ENCODE data around the gene OPCML. TPM values are rescaled to one million over a fixed set of nuclear protein-coding genes. Genes with fewer than 3 reads are reported as not detected.

OPCML gene
- total and polyA plus RNA-seq, 2 experiments from 2014 or later: 1.2 to 4.4 TPM

DNA sequence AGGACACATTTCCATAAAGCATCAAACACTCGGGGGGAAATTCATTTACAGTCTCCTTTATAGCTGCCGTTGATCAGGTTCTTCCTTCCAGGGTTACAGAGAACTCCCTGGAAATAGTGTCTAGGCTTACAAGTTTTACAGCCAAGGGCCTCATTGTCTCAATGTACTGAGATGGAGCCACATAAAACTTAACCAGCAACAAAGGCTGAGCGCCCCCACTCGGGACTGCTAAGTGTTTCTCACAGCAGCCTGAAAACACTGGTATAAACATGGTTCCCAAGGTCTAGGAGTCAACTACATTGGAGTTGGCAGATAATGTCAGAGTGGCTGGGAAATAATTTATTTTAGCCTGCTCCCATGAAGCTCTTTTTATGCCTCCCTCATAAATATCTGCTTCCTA is 686.2 kb downstream of the OPCML start:
- ATAC-seq (peak; percentile 45; the same call in 2 of the 3 replicates), DNase-seq (ENCODE audit: low spot score) (peak; percentile 47)
- no peak overlapping the region for H3K4me3 ChIP-seq
- H3K36me3 Mint-ChIP-seq (ENCODE audit: low read depth): no peaks in the 10 kb centered on the region
- no peak overlapping the region for H3K27ac Mint-ChIP-seq
- H3K27ac ChIP-seq (ENCODE audit: low read depth): no peak overlapping the region
- no peaks in the 10 kb centered on the region for H3K79me2 ChIP-seq (replicated peaks; ENCODE audit: insufficient read depth)
- H3K4me1 ChIP-seq (ENCODE audit: insufficient read depth): peaks cover 8% of the 10 kb centered on the region; the same call in 1 of the 2 replicates
- H3K4me2 ChIP-seq: no peak overlapping the region
- H3K9me3 Mint-ChIP-seq: no peaks in the 10 kb centered on the region
- no peak overlapping the region for H3K4me3 Mint-ChIP-seq
- H3K27me3 ChIP-seq (ENCODE audit: insufficient read depth): no peaks in the 10 kb centered on the region
- no peaks in the 10 kb centered on the region for H3K36me3 ChIP-seq (ENCODE audit: insufficient read depth)
- H3K27me3 Mint-ChIP-seq (ENCODE audit: insufficient read depth, low read depth, poor library complexity): peaks cover 6% of the 10 kb centered on the region
- no peaks in the 10 kb centered on the region for H4K20me1 ChIP-seq (replicated peaks; ENCODE audit: insufficient read depth)
- TF ChIP-seq, protein P1, sequence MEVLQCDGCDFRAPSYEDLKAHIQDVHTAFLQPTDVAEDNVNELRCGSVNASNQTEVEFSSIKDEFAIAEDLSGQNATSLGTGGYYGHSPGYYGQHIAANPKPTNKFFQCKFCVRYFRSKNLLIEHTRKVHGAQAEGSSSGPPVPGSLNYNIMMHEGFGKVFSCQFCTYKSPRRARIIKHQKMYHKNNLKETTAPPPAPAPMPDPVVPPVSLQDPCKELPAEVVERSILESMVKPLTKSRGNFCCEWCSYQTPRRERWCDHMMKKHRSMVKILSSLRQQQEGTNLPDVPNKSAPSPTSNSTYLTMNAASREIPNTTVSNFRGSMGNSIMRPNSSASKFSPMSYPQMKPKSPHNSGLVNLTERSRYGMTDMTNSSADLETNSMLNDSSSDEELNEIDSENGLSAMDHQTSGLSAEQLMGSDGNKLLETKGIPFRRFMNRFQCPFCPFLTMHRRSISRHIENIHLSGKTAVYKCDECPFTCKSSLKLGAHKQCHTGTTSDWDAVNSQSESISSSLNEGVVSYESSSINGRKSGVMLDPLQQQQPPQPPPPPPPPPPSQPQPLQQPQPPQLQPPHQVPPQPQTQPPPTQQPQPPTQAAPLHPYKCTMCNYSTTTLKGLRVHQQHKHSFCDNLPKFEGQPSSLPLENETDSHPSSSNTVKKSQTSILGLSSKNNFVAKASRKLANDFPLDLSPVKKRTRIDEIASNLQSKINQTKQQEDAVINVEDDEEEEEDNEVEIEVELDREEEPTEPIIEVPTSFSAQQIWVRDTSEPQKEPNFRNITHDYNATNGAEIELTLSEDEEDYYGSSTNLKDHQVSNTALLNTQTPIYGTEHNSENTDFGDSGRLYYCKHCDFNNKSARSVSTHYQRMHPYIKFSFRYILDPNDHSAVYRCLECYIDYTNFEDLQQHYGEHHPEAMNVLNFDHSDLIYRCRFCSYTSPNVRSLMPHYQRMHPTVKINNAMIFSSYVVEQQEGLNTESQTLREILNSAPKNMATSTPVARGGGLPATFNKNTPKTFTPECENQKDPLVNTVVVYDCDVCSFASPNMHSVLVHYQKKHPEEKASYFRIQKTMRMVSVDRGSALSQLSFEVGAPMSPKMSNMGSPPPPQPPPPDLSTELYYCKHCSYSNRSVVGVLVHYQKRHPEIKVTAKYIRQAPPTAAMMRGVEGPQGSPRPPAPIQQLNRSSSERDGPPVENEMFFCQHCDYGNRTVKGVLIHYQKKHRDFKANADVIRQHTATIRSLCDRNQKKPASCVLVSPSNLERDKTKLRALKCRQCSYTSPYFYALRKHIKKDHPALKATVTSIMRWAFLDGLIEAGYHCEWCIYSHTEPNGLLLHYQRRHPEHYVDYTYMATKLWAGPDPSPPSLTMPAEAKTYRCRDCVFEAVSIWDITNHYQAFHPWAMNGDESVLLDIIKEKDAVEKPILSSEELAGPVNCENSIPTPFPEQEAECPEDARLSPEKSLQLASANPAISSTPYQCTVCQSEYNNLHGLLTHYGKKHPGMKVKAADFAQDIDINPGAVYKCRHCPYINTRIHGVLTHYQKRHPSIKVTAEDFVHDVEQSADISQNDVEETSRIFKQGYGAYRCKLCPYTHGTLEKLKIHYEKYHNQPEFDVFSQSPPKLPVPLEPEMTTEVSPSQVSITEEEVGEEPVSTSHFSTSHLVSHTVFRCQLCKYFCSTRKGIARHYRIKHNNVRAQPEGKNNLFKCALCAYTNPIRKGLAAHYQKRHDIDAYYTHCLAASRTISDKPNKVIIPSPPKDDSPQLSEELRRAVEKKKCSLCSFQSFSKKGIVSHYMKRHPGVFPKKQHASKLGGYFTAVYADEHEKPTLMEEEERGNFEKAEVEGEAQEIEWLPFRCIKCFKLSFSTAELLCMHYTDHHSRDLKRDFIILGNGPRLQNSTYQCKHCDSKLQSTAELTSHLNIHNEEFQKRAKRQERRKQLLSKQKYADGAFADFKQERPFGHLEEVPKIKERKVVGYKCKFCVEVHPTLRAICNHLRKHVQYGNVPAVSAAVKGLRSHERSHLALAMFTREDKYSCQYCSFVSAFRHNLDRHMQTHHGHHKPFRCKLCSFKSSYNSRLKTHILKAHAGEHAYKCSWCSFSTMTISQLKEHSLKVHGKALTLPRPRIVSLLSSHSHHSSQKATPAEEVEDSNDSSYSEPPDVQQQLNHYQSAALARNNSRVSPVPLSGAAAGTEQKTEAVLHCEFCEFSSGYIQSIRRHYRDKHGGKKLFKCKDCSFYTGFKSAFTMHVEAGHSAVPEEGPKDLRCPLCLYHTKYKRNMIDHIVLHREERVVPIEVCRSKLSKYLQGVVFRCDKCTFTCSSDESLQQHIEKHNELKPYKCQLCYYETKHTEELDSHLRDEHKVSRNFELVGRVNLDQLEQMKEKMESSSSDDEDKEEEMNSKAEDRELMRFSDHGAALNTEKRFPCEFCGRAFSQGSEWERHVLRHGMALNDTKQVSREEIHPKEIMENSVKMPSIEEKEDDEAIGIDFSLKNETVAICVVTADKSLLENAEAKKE (CRISPR knock-in tag; IDR thresholded peaks at IDR 0.05): no peak
- TF ChIP-seq NANOG (IDR thresholded peaks at IDR 0.05; ENCODE audit: borderline replicate concordance) (no peak), CREB1 (CRISPR knock-in tag; IDR thresholded peaks at IDR 0.05; ENCODE audit: low read depth) (no peak), STAT1 (IDR thresholded peaks at IDR 0.05; ENCODE audit: unreplicated experiment) (no peak), POLR2AphosphoS5 (IDR thresholded peaks at IDR 0.05; ENCODE audit: low read depth) (no peak), JUNB (IDR thresholded peaks at IDR 0.05; ENCODE audit: unreplicated experiment) (no peak), EZH2phosphoT487 (IDR thresholded peaks at IDR 0.05; ENCODE audit: unreplicated experiment) (no peak)
- TF ChIP-seq, protein P2, sequence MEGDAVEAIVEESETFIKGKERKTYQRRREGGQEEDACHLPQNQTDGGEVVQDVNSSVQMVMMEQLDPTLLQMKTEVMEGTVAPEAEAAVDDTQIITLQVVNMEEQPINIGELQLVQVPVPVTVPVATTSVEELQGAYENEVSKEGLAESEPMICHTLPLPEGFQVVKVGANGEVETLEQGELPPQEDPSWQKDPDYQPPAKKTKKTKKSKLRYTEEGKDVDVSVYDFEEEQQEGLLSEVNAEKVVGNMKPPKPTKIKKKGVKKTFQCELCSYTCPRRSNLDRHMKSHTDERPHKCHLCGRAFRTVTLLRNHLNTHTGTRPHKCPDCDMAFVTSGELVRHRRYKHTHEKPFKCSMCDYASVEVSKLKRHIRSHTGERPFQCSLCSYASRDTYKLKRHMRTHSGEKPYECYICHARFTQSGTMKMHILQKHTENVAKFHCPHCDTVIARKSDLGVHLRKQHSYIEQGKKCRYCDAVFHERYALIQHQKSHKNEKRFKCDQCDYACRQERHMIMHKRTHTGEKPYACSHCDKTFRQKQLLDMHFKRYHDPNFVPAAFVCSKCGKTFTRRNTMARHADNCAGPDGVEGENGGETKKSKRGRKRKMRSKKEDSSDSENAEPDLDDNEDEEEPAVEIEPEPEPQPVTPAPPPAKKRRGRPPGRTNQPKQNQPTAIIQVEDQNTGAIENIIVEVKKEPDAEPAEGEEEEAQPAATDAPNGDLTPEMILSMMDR (conservative IDR thresholded peaks at IDR 0.05; ENCODE audit: low read depth in 2 of 2): peak; percentile 36 to 67; a peak in 3 of 4 replicates
- TF ChIP-seq, protein P3, sequence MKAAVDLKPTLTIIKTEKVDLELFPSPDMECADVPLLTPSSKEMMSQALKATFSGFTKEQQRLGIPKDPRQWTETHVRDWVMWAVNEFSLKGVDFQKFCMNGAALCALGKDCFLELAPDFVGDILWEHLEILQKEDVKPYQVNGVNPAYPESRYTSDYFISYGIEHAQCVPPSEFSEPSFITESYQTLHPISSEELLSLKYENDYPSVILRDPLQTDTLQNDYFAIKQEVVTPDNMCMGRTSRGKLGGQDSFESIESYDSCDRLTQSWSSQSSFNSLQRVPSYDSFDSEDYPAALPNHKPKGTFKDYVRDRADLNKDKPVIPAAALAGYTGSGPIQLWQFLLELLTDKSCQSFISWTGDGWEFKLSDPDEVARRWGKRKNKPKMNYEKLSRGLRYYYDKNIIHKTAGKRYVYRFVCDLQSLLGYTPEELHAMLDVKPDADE (IDR thresholded peaks at IDR 0.05): no peak
- no peaks in the 10 kb centered on the region; the same call in 1 of the 2 replicates for H3K9me2 ChIP-seq (ENCODE audit: insufficient read depth)
- H2AFZ ChIP-seq: no peak overlapping the region
- no peaks in the 10 kb centered on the region for H3F3A ChIP-seq (replicated peaks; ENCODE audit: low read depth)
- H3K4me1 Mint-ChIP-seq: peaks cover 7% of the 10 kb centered on the region; the same call in 2 of the 3 replicates

Data from GM23338 (cell line).